Measurements from ENCODE around the gene MSH3.

MSH3 gene
- total RNA-seq: 39.7 to 41.3 (median 40.8) reads per million in 3 experiments

GRCh38 chr5:80654391-80655230, at the start of gene MSH3, which contains the start of gene DHFR:
MSH3 (plus strand) TSS chr5:80654652; CDS start chr5:80654728, 76 bp downstream.
DHFR (minus strand) TSS chr5:80654983; CDS start chr5:80654489, 494 bp downstream.
- peak; percentile 88 for DNase-seq

- no peak for DNase-seq
These were observed 47.1 kb upstream of the MSH3 start for GRCh38 chr5:80607343-80607742.

DNA sequence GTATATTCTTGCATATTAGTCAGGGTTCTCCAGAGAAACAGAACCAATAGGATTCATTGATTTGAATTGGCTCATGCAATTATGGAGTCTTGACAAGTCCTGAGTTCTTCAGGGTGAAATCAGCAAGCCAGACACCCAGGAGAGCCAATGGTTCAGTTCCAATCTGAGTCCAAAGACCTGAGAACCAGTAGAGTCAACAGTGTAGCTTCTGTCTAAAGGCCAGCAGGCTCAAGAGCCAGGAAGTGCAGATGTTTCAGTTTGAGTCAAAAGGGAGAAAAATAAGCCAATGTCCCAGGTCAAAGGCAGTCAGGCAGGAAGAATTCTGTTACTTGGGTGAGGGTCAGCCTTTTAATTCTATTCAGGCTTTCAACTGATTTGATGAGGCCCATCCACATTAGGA, 46.6 kb upstream of the MSH3 start:
- DNase-seq: no peak

- DNase-seq: no peak
These were observed 45.7 kb upstream of the MSH3 start for GRCh38 chr5:80608731-80609130.

GRCh38 chr5:80609692-80610091, 44.8 kb upstream of the MSH3 start:
- DNase-seq: no peak

- no peak for DNase-seq
These were observed 39.1 kb upstream of the MSH3 start for GRCh38 chr5:80615266-80615914.

GRCh38 chr5:80618438-80618837, 36.0 kb upstream of the MSH3 start:
- no peak for DNase-seq

- no peak for DNase-seq
These were observed 35.4 kb upstream of the MSH3 start for GRCh38 chr5:80619086-80619485.

- no peak for DNase-seq
These were observed 34.2 kb upstream of the MSH3 start for GRCh38 chr5:80620211-80620610.

DNA sequence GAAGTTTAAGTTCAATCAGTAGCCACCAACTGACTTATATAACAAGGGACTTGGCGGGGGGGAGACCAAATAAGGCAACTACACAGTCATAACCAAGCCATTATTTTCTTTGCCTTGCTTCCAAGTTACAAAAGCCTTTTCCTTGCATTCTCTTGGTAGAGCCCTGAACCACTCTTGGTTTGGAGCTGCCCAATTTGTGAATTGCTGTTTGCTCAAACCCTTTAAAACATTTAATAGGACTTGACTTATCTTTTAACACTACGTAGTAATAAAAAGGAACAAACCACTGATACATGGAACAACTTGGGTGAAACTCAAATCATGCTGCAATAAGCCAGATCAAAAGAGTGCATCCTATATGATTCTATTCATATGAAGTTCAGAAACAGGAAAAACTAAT, 31.7 kb upstream of the MSH3 start:
- DNase-seq: no peak

GRCh38 chr5:80623999-80624398, 30.5 kb upstream of the MSH3 start:
- no peak for DNase-seq

DNA sequence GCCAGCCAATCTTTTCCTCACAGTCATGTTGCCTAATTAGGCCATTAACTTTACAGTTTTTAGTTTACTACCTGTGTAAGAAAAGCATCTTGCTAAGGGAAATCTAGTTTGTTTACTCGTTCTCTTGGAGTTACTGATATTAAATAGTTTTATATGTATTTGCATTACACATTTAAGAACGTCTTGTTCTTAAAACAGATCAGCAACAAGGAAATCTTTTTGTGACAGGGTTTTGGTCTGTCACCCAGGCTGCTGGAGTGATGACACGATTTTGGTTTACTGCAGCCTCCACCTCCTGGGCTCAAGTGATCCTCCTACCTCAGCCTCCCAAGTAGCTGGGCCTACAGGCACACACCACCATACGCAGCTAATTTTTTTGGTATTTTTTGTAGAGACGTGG, 29.2 kb upstream of the MSH3 start:
- no peak for DNase-seq

DNA sequence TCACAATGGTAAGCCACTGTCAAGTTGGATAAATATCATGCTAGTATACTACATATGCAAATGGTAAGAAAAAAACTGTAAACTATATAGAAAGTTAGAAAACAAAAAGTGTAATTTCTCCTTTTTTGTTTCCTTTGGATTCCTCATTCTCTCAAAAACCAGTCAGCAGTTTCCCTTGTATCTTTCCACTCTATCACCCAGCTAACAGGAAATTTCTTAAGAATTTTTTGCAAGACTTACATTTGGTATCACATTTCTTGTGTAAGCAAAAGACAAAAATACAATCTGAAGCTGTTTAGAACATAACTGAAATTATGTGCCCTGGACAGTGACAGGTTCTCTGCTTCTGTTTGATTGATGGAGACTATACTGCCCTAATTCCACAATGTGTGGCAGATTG, 25.2 kb upstream of the MSH3 start:
- no peak for DNase-seq

GRCh38 chr5:80631278-80632259, 22.9 kb upstream of the MSH3 start:
- no peak for DNase-seq

DNA sequence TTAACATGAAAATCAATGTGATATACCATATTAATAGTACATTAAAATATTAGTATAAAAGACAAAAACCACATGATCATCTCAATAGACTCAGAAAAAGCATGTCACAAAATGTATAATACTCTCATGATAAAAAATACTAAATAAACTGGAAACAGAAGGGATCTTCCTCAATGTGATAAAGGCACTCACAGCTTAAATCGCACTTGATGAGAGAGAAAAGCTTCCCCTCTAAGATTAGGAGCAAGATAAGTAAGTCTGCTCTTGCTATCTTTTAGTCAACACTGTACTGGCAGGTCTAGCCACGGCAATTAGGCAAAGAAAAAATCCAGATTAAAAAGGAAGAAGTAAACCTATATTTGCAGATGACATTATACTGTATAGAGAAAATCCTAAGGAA, 21.8 kb upstream of the MSH3 start:
- DNase-seq: no peak

- no peak for DNase-seq
These were observed 20.3 kb upstream of the MSH3 start for GRCh38 chr5:80634193-80634592.

GRCh38 chr5:80641353-80641752, 13.1 kb upstream of the MSH3 start:
- DNase-seq: no peak

- DNase-seq: no peak
These were observed 9.6 kb upstream of the MSH3 start for GRCh38 chr5:80644900-80645299.

DNA sequence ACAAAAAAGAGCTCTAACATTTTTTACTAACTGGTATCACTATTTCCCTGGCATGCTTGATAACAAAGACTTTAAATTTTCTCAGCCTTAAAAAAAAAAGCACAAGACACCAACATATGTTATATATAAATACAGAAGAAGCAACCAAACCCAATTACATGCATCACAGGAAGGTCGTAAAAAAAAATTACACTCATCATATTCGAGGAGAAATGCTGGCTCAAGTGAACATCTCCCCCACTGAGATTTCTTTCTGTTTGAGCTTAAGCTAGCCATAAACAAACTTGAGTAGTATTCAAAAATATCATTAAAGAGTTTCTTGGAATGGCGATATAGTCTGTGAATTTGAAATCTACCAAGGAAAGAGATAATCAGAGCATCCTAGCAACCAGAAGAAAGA, 7.5 kb upstream of the MSH3 start:
- no peak for DNase-seq

DNA sequence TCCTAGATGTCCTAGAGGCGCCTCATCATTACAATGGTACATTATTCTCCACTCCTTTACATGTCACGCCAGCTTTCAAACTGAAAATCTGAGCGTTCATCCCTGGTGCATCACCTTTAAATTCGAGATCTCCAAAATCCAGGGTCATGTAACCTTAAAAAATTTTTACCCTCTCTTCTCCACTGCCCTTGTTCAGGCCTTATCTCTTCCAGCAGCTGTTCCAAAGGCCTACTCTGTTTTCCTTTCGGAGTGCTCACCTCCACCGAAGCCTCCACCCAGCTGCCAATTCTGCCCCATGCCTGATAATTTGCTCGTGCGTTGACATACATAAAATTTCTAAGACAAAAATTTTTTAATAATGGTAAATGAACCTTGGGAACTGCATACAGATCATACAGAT, 950 bp upstream of the MSH3 start:
- DNase-seq: no peak

- DNase-seq: no peak
These were observed 430 bp upstream of the MSH3 start for GRCh38 chr5:80654054-80654390.

DNA sequence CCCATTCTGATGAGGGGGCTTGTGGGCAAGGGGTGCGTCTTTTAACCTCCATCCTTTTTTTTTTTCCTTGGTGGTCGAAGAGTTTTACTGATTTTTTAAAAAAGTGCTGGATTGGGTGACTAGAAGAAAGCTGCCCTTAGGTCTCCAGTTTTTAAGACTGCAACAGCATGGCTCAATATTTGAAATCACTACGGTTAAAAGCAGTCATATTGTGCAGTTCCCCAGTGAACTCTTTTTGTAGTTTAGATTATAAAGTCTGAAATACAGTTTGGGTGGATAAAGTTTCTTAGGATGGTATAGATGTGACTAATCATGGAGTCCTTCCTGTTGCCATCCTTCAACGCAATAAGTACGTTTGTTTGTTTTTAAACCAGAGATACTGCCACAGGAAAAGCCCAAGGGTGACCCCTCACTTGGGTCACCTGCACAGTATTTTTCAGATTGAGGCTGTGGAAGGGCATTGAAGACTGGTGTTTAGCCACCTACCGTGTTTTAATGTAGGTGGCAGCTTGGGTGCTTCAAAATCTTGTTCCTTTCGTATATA, 851 bp downstream of the MSH3 start:
- DNase-seq: no peak

DNA sequence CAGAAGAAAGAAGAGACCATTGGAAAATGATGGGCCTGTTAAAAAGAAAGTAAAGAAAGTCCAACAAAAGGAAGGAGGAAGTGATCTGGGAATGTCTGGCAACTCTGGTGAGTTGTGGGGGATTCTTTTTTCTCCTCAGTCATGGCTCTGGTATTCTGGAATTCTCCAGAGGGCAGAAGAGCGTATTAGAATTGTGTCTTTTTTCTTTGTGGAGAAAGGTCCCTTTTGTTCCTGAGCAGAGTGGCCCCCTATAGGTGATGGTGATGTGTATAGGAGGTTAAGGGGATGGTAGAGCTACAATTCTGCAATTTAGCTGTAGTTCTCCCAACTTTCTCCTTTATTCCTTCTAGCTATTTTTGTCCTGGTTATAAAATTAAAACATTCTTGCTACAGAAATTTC, 2.0 kb downstream of the MSH3 start:
- no peak for DNase-seq

All from central memory CD4-positive, alpha-beta T cell (primary cell).